GM12864 (cell line): ENCODE measurements around the gene CDC42EP5.

Experiments used
- DNase-seq: peaks from one replicate; pipeline ENCODE4 v3.0.0-alpha.2; 2011; ENCODE audit warnings: low read depth
- H3K4me3 ChIP-seq: 2 replicates; pipeline ENCODE4 v1.5.1; 2011; ENCODE audit warnings: mild to moderate bottlenecking, low read depth, low read length, control low read depth
- TF ChIP-seq, protein P1 (sequence below): IDR thresholded peaks from 2 replicates; pipeline ENCODE4 v1.5.1; 2011; ENCODE audit warnings: low read depth, mild to moderate bottlenecking, moderate library complexity, low read length, control low read depth, inconsistent platforms; ENCODE audit errors: missing control alignments

CDC42EP5 gene

DNA sequence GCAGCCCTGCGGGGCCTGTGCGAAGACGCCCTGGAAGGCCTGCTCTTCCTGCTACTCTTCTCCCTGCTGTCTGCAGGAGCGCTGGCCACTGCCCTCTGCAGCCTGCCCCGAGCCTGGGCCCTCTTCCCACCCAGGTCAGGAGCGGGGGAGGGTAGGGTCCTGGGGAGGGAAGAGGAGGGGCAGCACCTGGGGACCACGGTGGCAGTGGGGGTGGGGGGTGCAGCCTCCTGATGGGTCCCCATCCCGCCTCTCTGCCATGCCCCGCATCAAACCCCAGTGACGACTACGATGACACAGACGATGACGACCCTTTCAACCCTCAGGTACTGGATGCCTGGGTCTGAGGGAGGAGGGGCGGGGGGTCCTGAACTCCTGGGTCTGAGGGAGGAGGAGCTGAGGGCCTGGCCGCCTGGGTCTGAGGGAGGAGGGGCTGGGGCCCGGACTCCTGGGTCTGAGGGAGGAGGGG, 37.5 kb downstream of the CDC42EP5 start:
- TF ChIP-seq, protein P1, sequence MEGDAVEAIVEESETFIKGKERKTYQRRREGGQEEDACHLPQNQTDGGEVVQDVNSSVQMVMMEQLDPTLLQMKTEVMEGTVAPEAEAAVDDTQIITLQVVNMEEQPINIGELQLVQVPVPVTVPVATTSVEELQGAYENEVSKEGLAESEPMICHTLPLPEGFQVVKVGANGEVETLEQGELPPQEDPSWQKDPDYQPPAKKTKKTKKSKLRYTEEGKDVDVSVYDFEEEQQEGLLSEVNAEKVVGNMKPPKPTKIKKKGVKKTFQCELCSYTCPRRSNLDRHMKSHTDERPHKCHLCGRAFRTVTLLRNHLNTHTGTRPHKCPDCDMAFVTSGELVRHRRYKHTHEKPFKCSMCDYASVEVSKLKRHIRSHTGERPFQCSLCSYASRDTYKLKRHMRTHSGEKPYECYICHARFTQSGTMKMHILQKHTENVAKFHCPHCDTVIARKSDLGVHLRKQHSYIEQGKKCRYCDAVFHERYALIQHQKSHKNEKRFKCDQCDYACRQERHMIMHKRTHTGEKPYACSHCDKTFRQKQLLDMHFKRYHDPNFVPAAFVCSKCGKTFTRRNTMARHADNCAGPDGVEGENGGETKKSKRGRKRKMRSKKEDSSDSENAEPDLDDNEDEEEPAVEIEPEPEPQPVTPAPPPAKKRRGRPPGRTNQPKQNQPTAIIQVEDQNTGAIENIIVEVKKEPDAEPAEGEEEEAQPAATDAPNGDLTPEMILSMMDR = no peak
- DNase-seq = no peak
- H3K4me3 ChIP-seq = no peak overlapping the region

DNA sequence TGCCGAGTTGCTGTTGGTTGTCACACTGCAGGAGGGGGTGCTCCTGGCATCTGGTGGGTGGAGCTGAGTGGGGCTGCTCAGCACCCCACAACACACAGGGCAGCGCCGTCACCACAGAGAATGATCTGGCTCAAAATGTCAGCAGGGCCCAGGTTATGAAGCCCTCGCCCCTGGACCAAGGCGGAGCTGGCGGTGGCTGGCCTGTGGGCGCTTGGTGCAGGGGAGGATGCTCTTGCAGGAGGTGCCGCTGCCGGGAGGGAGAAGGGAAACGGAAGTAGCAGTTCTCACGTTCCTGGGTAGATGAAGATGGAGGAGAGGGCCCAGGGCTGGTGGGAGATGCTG, 38.3 kb downstream of the CDC42EP5 start:
- TF ChIP-seq, protein P1 = no peak
- no peak overlapping the region for H3K4me3 ChIP-seq
- no peak for DNase-seq

DNA sequence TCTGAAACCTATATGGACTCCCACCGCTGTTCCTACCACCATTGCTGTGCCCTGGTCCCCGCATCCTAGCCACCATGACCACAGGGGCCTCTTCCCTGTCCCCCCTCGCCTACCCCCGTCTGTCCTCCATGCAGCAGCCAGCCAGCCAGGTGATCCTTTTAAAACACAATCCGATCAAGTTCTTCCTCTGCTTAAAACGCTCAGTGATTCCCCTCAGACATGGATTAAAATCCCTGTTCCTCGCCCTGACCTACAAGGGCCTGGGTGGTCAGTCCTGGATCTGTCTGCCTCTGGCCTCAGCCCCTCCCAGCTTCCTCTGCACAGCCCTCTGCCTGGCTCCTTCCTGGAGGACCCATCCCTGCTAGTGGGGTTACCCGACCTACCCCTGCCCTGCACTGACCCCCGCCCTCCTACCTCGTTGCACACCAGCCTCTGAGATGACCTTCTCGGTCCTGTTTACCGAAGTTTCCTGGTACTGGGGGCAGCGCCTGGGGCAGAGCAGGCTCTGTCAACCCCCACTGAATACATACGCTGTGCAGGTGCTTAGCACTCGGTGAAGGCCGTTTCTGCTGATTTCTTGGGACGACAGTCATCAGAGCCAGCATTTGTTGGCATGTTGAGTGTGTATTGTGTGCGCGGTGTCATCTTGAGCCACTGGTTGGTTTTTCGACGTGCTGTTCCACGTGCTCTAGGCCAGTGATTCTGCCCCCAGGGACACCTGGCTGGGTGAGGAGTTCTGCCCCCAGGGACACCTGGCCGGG, 38.8 kb downstream of the CDC42EP5 start:
- TF ChIP-seq, protein P1 = no peak
- no peak overlapping the region for H3K4me3 ChIP-seq

DNA sequence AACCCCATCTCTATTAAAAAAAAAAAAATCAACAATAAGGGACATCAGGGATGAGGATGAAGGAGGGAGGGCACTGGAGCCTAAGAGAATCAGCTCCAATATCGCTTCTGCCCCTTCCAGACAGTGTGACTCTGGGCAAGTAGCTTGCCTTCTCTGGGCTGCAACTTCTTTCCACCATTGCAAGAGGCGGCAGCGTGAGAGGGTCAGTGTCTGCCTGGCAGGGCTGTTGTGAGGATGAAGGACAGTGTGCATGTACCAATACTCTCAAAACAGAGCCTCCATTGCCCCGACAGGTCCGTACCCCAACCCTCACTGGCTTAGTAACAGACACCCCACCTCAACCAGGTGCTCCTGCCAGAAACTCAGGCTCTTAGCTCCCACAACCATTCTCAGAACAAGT, 39.4 kb downstream of the CDC42EP5 start:
- TF ChIP-seq, protein P1 = no peak
- H3K4me3 ChIP-seq = no peak overlapping the region
- DNase-seq = no peak

More for the DNA sequence above, 38.8 kb downstream of the CDC42EP5 start:
- DNase-seq = no peak

DNA sequence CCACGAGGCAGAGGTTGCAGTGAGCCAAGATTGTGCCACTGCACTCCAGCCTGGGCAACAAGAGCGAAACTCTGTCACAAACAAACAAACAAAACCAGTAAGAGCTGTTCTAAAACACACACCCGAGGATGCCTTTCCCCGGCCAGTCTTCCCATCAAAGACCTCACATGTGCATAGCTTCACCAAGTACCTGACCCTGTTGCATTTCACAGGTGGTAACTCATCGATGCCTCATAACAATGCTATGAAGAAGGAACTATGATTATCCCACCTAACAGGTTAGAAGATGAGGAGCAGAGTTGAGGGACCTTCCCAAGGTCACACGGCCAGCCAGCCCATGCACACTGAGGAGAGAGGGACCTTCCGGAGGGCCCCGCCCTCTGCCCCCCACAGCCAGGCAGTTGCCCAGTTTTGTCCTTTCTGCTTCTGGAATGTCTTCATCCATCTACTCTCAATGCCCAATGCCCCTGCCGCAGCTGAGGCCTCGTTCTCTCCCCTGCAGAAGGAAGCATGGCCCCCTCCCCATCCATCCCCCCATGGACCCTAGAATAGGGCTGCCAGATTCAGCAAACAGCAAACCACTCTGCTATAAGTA, 40.9 kb downstream of the CDC42EP5 start:
- DNase-seq = no peak
- no peak overlapping the region for H3K4me3 ChIP-seq
- TF ChIP-seq, protein P1 = no peak

DNA sequence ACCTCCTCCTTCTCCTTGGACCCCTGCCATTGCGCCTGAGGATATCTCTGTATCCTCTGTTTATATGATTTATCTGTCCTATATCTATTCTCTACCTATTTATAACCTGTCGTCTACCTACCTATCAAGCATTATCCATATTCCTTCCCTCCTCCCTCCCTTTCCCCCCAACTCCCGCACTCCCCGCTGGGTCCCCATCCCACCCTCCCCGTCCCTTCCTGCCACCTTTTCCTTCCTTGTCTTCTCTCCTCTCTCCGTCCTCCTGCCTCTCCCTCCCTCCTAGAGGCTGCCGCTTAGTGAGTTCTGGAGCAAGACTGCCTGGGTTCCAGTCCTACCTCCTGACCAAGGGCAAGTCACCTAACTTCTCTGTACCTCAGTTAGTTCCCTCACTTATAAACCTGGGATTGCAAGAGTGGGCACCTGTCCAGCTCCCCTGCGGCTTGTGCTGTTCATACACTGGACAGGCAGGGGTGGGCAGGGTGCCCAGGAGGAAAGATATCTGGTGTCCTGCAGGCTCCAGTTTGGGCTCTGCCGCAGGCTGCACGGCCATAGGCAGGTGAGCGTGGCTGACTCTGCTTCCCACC, 41.7 kb downstream of the CDC42EP5 start:
- DNase-seq = no peak
- TF ChIP-seq, protein P1 = no peak
- H3K4me3 ChIP-seq = no peak overlapping the region
